Left renal cortex interstitium (tissue), 4 donors: ENCODE data around the gene PRKD1. TPM values are rescaled to one million over a fixed set of nuclear protein-coding genes. Genes with fewer than 3 reads are reported as not detected.
"Not testable (repeated sequence)": the region's sequence is repeated elsewhere in the genome, so short reads cannot be mapped to it uniquely, and the experiment has no call there.

Experiments used
- DNase-seq, 4 donors: peaks; one replicate each; pipeline ENCODE4 v3.0.0-alpha.2; 2013; ENCODE audit warnings: low read depth in 4 of 4, low spot score in 2 of 4, missing footprints in 1 of 4
- polyA plus RNA-seq, 4 donors: library from polyadenylated mRNA; unstranded; fragments of 120-200 nt; gene quantifications; one replicate each; pipeline ENCODE4 v1.2.1, GENCODE V29; 2013; ENCODE audit not compliant: insufficient read length in 4 of 4

Gene PRKD1
- polyA plus RNA-seq, 4 donors, result 25.8 to 33.0 (median 29.9) TPM

DNA sequence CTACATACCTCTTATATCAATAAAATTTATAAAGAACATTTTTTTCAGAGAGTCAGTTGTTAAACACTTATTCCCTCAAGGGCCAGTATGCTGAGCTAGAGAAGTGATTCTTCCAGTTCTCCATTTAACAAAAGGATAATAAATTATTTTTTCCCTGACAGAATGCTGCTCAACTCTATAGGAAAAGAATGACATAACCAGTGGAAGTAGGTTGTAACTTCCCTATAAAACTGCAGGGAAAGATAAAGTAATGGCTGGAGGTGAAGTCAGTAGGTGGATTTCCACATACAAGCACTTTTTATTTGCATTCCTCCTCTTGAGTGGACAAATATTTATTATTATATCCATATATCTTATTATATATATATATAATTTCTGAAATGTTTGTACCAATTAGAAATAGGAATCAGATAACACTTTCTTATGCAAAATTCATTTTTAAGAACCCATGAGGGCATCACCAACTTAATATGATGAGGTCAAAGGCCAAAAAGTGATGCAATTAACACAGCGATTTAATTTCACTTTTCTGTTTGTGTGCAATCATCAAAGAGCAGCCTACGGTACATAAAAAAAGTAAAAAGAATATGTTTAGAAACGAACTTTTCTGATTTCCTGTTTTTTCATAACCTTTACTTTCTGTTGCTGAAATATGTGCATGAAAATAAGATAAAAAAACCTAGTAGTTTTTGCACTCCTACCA lies 175.3 kb downstream of the PRKD1 start:
- DNase-seq, result no peak

DNA sequence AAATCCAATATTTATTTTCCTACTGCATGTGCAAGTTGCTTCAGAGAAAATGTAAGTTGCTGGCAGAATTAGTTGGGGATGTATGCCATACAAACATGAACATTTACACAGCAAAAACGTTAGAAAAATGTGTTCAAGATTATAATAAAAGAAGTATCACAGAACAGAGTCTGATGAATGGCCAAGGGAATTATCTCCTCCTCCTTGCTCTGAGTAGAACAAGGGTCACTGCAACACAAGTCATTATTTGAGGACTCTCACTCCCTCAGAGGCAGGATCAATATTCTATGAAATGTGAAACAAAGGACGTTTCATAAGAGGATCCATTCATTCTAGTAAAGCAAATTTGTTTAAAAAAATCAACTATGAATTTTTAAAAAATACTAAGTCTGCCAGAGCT lies 177.8 kb downstream of the PRKD1 start:
- no peak for DNase-seq

- no peak for DNase-seq
Observed at GRCh38 chr14:29749327-29749726, 178.3 kb downstream of the PRKD1 start.

GRCh38 chr14:29745863-29746262 lies 181.8 kb downstream of the PRKD1 start:
- DNase-seq, result no peak

- DNase-seq, result no peak
Observed at GRCh38 chr14:29743531-29743930, 184.1 kb downstream of the PRKD1 start.

GRCh38 chr14:29741909-29742401 lies 185.7 kb downstream of the PRKD1 start:
- no peak for DNase-seq

GRCh38 chr14:29740491-29740890 lies 187.2 kb downstream of the PRKD1 start:
- no peak for DNase-seq

- no peak for DNase-seq
Observed at GRCh38 chr14:29738950-29739349, 188.7 kb downstream of the PRKD1 start.

- no peak for DNase-seq
Observed at GRCh38 chr14:29738056-29738455, 189.6 kb downstream of the PRKD1 start.

GRCh38 chr14:29735459-29735858 lies 192.2 kb downstream of the PRKD1 start:
- DNase-seq, result no peak

DNA sequence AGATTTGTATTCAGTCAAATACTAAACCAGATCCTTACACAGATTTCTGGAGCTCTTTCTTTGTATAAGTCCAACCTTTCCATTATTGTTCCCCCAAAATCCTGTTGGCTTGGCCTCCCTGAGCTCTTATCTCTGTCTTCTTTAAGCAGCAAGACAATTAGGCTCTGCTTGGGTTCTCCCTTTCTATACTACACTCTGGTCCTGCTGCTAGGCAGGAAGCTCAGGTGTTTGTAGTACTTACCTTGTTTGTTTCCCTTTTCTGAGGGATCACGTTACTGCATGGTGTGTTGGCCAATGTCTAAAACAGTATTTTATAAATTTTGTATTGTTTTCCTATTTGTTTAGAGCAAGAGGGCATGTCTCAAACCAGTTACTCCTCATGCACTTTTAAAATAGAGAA lies 192.9 kb downstream of the PRKD1 start:
- DNase-seq, result no peak

GRCh38 chr14:29726560-29727331 lies 200.9 kb downstream of the PRKD1 start:
- not testable (repeated sequence) for DNase-seq

DNA sequence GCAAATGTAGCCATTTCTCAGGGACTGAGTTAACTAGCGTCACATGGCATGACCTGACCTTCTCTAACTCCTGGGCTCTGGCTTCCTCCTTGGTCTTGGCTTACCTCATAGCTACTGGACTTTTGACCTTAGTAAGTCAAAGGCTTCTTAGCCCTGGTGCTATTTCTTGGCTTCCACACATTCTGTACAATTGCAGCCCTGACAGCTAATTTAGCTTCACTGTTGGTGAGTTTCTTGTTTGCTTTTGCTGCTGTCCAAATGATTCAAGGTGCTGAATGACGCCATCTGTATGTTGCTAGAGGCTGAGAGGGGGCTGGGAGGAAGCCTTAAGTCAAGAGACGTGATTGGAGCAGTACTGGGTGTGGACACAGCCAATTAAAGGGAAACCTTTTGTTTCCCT lies 202.7 kb downstream of the PRKD1 start:
- DNase-seq, result peak; percentile 16 to 54 (median 32)

- no peak for DNase-seq
Observed at GRCh38 chr14:29722831-29723230, 204.8 kb downstream of the PRKD1 start.

DNA sequence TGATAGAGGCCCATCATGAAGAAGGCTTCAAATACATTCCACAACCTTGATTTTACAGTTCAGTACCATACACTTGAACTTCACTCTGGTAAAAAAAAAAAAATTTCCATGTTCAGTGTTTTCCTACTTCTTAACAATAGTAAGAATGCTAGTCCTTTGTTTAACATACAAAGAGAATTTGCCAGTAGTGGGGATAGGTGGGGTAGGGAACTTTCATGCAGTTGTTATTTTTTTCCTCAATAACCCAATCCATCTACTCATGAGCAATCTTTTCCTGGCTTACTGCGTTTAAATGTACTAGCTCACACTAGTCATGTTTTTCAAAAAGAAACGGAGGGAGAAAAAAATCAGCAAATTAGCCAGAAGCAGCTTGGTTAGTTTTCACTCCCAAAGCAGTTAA lies 206.1 kb downstream of the PRKD1 start:
- no peak for DNase-seq

DNA sequence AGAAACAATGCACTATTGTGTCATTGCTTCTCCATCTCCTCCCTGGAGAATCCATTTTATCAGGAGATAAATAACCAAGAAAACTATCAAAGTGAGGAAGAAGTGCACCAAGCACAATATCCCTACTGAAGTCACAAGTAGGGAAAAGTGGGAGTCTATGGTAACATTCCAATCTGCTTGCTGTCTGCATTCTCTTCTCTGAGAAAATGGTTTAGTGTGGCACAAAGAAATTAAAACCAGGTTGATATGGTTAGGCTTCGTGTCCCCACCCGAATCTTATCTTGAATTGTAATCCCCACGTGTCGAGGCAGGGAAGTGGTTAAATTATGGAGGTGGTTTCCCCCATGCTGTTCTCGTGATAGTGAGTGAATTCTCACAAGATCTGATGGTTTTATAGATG lies 209.7 kb downstream of the PRKD1 start:
- DNase-seq, result no peak

DNA sequence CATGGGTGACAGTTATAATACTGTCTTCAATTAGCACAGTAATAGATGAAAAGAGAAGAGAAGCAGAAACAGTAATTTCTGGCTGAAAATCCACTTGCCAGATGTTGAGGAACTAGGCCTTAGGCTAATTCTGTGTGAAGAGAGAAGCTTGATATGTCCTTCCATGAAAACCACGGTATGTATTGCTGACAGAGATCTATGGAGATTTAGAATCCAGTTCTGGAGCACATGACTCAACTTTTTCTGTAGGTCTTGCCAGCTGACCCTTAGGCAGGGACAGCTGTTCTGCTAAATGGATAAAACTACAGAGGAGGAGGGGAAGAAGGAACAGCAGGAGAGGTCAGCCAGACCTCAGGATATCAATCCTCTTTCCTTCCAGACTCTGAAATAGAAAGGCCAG lies 211.5 kb downstream of the PRKD1 start:
- no peak for DNase-seq

DNA sequence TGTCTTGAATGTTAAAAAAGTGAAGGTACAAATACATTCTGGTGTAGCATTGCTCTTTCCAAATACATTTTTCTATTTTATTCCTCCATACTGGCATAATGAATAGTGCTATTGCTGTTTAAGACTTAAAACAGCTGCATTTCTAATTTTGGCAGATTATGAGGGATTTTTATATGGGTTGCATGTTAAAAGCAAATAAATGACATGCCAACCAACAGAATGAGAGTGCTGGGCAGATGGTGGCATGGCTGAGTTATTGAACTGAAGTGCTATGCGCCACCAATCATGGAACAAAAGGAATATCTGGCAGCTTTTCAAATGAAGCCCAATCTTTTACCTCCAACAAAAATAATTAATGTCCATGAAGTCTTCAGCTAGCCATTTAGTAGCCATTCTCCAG lies 215.0 kb downstream of the PRKD1 start:
- DNase-seq, result no peak

GRCh38 chr14:29710015-29710414 lies 217.6 kb downstream of the PRKD1 start:
- no peak for DNase-seq

- DNase-seq, result no peak
Observed at GRCh38 chr14:29709490-29709889, 218.2 kb downstream of the PRKD1 start.

DNA sequence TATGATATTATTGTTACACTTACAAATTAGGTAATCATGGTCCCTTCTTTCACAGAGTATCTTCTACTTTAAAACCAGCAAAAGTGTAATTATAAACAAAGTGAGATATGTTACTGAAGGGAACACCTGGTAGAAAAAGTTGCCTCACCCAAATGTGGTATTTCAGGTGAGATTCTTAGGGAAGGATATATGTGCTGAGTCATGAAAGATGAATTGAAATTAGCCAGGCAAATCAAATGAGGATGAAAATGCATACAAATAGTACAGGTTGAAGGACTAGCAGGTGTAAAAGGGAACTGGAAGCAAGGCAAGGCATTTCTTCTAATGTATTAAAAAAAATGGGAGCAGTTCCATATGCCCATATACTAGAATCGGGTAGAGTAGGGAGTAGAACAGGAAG lies 220.9 kb downstream of the PRKD1 start:
- DNase-seq, result no peak

DNA sequence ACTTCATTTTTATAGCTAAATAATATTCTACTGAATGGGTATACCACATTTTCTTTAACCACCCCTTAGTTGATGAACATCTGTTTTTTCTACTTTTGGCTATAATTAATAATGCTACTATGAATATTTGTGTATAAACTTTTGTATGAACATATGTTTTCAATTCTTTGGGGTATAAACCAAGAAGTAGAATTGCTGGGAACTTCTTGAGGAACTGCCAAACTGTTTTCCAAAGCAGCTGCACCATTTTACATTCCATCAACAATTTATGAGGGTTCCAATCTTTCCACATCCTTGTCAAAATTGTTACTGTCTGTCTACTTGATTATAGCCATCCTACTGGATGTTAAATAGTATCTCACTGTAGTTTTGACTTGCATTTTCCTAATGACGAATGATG lies 221.8 kb downstream of the PRKD1 start:
- DNase-seq, result no peak
